Stimulated activated CD4-positive, alpha-beta T cell treated with anti-CD3 and anti-CD28 coated beads, Interleukin-4, amount 100 ng/mL, for 48 hours (primary cell): ENCODE data around the gene UBL5.
"Not testable (repeated sequence)": the region's sequence is repeated elsewhere in the genome, so short reads cannot be mapped to it uniquely, and the experiment has no call there.

ENCODE experiments used
- DNase-seq, 2 donors: peaks; one replicate each; pipeline ENCODE4 v3.0.0-alpha.2; 2020; ENCODE audit warnings: low read depth in 2 of 2

The UBL5 gene

DNA sequence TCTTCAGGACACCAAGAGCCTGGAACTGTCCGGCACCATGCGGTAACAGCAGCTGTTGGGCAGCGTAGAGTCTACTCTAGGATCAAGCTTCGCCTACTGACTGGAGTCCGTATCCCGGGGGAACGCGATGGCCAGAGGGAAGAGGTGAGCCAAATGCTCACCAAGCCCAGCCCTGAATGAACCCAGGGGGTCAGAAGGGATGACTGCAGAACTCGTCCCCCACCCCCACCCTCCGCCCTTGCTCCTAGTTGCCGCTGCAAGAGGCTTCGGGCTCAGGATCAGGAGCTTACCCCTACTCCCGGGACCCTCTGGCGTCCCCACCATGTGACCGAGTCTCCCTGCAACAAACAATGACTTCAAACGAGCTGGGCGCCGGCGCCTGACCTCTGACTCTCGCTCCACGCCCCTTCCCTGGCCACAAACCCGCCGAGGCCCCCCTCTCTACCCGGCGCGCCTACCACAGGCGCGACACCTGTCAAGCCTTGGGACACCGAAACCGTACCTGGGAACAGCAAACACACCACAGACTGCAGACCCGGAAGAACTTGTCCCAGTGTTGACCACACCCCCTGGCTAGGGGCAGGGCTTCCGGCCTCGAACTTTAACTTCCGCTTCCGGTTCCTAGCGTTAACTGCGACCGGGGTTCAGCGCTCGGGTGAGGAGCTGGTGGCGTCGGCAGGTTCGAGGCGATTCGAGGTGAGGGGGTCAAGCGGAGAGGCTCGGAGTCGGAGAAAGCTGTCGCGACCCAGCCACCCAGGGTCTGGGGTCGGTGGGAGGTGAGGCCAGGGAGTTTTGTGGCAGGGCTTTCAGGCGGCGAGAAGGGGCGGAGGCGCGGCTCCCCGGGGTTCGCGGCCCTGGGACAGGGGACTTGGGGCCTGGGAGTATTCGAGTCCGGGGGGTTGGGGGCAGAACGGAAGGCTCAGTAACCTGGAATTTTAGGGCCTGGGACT, at the start of gene UBL5:
Gene UBL5 (plus strand): TSS at position 630 of the 950 bp plus-strand sequence. CDS start 420 bp downstream, outside the sequence.
- DNase-seq = peak; percentile 77 to 84

DNA sequence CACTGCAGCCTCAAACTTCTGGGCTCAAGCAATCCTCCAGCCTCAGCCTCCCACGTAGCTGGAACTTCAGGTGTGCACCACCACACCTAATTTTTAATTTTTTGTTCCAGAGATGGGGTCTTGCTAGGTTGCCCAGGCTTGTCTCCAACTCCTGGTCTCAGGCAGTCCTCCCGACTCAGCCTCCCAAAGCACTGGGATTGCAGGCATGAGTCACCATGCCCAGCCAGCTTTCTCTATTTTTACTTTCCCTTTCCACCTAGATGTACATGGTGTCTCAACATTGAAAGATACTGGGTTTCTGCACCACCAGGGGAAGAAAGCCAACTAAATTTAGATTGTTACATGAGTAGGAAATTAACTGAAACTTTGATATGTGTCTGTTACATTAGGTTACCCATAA, 45.4 kb upstream of the UBL5 start:
- no peak for DNase-seq

DNA sequence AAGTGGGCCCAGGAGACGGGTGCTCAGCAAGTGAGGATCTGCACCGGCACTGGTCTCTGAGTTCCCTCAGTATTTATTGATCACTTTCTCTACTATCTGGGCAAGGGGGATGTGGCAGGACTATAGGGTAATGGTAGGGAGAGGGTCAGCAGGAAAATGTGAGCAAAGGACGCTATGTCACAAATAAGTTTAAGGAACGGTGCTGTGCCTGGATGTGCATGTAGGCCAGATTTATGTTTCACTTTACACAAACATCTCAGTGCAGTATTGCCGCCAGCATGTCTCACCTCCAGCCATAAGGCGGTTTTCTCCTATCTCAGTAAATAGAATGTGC, 43.6 kb upstream of the UBL5 start:
- not testable (repeated sequence) for DNase-seq

DNA sequence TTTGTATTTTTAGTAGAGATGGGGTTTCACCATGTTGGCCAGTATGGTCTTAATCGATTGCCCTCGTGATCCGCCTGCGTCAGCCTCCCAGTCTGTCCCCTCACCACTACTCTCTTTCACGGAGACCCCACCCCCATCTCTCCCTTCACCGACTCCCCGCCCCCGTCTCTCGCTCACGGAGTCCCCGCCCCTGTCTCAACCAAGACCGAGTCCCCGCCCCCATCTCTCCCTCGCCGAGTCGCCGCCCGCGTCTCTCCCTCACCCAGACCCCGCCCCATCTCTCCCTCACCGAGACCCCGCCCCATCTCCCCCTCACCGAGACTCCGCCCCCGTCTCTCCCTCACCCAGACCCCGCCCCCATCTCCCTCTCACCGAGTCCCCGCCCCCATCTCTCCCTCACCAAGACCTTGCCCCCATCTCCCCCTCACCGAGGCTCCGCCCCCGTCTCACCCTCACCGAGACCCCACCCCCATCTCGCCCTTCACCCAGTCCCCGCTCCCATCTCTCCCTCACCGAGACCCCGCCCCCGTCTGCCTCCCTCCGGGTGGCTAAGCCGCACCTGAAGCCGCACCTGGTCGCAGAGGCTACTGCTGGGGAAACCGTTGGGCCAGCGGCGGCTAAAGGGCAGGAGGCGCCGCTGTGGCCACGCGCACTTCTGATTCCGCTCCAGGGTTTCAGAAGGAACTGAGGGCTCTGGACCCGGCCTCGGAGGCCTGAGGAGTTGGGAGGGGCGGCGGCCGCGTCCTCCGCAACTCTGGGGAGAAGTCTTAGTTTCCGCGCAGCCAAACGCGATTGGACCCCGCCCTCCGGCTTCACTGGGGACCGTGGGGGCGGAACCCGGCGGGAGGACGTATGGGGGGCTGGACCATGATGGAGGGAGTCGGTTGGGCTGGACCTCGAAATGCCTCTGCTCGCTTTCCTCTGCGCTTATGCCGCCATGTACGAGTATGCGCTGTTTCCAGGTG, 42.1 kb upstream of the UBL5 start:
- DNase-seq = peak; percentile 99

DNA sequence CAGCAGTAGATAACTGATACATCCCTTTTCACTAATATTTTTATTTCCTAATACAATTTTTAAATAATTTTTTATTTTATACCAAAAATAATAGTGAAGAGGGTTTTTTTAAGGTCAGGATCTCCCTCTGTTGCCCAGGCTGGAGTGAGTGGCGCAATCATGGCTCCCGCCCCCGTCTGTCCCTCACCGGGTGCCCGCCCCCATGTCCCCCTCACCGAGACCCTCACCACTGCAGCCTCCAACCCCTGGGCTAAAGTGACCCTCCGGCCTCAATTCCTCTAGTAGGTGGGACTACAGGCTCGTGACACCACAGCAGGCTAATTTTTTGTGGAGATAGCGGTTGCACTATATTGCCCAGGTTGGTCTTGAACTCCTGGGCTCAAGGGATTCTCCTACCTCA, 41.4 kb upstream of the UBL5 start:
- DNase-seq = no peak

DNA sequence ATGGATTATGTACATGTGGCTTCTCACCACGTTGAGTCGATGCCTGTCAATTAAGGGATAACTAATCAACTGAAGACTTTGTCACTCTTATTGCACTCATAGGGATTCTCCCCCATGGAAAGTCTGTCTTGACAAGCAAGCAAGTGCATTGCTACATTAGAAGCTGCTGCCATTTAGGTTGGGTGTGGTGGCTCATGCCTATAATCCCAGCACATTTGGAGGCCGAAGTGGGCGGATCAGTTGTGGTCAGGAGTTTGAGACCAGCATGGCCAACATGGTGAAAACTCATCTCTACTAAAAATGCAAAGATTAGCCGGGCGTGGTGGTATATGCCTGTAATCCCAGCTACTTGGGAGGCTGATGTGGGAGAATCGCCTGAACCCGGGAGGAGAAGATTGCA, 40.9 kb upstream of the UBL5 start:
- DNase-seq = no peak

DNA sequence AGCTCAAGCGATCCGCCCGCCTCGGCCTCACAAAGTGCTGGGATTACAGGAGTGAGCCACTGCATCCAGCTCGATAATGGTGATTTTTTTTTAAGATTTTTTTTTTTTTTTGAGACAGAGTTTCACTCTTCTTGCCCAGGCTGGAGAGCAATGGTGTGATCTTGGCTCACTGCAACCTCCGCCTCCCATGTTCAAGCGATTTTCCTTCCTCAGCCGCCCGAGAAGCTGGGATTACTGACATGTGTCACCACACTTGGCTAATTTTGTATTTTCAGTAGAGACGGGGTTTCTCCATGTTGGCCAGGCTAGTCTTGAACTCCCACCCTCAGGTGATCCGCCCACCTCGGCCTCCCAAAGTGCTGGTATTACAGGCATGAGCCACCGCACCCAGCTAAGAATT, 39.1 kb upstream of the UBL5 start:
- not testable (repeated sequence) for DNase-seq

DNA sequence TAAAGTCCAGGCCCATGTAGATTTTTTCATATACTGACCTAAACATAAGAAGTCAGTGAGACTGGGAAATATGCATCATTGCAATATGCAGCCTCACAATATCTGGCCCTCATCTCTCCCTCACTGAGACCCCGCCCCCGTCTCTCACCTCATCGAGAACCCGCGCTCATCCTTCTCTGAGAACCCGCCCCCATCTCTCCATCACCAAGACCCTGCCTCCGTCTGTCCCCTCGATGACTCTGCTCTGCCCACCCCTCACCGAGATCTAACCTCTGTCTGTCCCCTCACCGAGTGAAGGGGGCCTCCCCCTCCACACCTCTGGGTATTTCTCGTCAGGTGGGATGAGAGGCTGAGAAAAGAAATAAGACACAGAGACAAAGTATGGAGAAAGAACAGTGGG, 38.7 kb upstream of the UBL5 start:
- DNase-seq = no peak

DNA sequence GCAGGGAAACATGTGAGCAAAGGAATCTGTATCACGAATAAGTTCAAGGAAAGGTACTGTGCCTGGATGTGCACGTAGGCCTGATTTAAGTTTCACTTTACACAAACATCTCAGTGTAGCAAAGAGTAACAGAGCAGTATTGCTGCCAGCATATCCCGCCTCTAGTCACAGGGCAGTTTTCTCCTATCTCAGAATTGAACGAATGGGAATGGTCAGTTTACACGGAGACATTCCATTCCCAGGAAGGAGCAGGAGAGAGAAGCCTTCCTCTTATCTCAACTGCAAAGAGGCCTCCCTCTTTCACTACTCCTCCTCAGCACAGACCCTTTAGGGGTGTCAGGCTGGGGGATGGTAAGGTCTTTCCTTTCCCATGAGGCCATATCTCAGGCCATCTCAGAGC, 38.1 kb upstream of the UBL5 start:
- not testable (repeated sequence) for DNase-seq

DNA sequence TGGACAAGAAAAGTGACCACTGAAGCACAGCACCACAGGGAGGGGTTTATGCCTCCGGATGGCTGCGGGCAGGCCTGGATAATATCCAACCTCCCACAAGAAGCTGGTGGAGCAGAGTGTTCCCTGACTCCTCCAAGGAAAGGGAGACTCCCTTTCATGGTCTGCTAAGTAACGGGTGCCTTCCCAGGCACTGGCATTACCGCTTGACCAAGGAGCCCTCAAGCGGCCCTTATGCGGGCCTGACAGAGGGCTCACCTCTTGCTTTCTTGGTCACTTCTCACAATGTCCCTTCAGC, 36.7 kb upstream of the UBL5 start:
- not testable (repeated sequence) for DNase-seq

DNA sequence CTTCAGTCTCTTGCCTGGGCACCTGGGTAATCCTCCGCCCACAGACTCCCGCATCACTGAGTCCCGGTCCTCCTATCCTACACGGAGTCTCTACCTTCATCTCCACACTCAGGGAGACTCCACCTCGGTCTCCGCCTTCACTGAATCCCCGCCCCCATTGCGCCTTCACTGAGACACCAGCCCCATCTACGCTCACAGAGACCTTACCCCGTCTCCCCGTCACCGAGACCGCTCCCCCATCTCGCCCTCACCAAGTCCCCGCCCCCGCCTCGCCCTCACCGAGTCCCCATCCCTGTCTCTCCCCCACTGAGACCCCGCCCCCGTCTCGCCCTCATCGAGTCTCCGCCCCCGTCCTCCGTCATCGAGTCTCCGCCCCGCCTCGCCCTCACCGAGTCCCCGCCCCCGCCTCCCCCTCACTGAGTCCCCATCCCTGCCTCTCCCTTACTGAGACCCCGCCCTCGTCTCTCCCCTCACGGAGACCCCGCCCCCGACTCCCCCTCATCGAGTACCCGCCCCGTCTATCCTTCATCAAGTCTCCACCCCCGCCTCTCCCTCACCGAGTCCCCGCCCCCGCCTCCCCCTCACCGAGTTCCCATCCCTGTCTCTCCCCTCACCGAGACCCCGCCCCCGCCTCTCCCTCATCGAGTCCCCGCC, 36.0 kb upstream of the UBL5 start:
- peak; percentile 88 to 96 for DNase-seq

DNA sequence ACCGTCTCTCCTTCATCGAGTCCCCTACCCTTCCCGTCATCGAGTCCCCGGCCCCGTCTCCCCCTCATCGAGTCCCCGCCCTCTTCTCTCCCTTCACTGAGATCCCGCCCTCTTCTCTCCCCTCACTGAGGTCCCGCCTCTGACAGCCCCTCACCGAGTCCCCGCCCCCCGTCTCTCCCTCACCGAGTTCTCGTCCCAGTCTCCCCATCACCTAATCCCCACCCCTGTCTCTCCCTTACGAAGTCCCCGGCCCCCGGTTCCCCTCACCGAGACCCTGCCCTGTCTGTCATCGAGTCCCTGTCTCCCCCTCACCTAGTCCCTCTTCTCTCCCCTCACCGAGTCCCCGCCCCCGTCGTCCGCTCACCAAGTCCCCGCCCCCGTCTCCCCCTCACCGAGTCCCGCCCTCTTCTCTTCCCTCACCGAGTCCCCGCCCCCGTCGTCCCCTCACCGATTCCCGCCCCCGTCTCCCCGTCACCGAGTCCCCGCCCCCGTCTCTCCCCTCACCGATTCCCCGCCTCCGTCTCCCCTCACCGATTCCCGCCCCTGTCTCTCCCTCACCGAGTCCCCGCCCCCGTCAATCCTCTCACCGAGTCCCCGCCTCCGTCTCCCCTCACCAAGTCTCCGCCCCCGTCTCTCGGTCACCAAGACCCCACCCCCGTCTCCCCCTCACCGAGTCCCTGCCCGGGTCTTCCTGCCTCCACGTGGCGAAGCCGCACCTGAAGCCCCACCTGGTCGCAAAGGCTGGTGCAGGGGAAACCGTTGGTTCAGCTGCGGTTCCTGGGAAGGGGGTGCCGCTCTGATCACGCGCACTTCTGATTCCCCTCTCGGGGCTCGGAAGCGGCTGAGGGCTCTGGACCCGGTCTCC, 35.3 kb upstream of the UBL5 start:
- peak; percentile 87 to 89 for DNase-seq

DNA sequence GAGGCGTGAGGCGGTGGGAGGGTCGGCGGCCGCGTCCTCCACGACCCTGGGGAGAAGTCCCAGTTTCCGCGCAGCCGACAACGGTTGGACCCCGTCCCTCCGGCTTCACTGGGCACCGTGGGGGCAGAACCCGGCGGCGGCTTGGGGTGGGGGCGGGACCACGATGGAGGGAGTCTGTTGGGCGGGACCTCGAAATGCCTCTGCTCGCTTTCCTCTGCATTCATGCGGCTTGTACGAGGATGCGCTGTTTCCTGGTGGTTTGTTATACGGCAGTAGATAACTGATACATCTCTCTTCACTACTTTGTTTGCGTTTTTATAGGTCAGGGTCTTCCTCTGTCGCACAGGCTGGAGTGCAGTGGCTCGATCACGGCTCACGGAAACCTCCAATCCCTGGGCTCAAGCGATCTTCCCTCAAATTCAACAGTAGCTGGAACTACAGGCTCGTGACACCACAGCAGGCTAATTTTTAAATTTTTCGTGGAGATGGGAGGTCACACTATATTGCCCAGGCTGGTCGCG, 34.6 kb upstream of the UBL5 start:
- peak; percentile 49 to 50 for DNase-seq

DNA sequence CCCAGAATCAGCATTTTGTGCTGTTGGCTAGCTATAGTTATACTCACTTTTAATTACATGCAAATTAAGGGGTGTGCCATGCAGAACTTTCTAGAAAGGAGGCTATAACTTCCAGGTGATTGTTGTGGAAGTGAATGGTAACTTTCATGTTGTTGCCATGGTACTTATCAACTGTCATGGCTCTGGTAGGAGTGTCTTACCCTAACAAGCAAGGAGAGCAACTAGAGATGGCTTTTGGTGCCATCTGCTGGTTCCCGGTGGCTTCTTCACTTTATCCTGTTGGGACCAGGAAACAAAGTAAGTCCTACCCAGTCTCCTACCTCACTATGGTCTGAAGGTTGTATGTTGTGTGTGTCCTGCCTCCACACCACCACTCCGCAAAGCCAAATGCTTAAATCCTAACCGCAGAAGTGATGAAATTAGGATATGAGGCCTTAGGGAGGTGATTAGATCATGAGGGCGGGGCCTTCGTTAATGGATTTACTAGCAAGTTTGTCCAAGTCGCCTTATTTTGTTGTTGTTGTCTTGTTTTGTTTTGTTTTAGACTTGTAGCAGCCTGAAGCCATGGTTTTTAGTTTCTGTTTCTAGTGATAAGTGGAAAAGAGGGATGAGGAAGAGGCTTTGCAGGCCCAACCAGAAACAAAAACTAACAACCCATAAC, 31.5 kb upstream of the UBL5 start:
- peak; percentile 64 to 74 for DNase-seq

DNA sequence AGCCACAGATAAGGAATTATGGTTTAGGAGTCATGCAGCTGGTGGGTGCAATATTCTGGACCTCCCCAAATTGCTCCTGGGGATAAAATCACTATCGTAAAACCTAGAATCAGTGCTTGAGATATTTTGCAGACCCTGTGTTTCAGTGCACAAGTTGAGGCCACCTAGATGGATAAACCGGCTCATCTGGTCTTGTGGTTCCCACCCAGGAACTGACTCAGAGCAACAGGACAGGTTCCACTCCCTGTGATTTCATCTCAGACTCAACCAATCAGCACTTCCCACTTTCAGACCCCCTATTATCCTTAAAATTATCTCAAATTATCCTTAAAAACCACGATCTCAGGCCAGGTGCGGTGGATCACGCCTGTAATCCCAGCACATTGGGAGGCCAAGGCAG, 29.8 kb upstream of the UBL5 start:
- DNase-seq = no peak

DNA sequence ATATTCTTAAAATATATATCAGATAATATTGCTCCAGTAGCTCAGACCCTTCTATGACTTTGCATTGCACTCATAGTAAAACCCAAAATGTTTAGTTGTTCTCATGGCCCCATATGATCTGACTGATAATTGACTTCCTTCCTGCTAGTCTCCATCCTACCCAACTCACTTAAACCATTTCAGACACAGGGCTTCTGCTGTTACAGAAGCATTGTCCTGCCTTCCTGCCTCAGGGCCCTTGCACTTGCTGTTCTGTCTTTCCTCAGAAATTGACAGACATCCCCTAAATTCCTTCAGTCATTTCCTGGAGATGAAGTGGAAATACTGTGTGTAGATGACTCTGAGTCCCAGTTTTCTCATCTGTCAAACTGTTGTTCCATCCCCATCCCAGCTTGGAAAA, 28.6 kb upstream of the UBL5 start:
- no peak for DNase-seq

DNA sequence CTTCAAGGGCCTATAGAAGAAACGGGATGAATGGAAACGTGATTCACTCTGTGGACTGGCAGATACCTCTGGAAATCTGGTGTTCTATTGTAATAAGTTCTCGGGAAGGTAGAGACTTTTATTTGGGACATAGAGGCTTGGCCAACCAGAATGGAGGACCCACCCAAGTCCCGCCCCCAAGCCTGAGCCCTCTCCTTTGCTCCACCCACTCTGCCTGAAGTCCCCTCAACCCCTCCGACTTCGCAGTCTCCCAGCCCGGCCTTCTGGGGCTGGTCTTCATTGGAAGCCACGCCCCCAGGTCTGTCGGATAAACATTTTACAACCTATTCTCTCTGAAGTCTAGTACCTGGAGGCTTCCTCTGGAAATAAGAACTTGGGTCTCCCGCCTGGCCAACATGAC, 25.7 kb upstream of the UBL5 start:
- DNase-seq = no peak

DNA sequence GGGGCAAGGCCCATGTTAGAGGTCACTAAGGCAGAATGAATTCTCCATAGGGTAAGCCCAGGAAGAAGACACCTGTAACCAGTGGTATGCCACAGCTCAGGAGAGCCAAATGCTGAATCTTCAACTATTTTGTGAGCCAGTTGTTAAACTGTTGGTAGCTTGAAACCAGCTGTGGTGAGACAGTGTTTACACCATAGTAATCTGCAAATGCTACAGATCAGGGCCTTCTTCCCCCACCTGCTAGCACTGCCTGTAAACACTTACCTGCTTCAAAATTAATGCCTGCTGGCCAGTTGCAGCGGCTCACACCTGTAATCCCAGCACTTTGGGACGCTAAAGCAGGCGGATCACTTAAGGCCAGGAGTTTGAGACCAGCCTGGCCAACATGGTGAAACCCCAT, 20.9 kb upstream of the UBL5 start:
- no peak for DNase-seq

DNA sequence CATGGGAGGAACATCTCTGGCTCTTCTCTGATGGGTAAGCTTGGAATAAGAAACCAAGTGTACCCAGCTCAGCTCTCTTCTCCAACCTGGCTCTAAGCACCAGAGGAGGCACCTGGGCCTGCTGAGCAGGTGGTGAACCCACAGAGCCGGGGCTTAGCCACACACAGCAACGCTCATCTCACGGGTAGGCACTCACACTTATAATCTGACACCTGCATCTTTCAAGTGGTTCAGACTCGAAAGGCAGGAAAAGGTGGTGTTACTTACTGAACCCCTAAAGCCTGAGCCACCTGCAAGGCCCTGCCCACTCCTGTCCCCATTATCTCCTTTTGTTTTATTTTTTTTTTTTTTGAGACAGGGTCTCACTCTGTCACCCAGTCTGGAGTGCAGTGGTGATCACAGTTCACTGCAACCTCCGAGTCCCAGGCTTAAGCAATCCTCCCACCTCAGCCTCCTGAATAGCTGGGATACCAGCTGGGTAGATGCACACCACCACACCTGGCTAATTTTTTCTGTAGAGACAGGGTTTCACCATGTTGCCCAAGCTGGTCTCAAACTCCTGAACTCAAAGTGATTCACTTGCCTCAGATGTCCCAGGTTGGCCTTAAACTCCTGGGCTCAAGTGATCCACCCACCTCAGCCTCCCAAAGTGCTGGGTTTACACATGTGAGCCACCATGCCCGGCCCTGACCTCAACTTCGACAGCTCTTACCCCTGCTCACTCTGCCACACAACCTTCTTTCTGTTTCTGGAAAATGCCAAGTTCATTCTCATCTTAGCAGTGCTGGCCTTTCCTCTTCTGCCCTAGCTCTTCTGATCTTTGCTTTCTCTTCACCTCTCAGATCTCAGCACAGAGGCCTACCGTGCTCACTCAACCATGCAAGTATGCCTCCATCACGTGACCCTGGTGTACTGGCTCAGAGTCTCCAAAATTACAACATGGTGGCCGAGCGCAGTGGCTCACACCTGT, 18.6 kb upstream of the UBL5 start:
- no peak for DNase-seq
